ENCODE results near the gene CTSZ. TPM values are rescaled to one million over a fixed set of nuclear protein-coding genes. Genes with fewer than 3 reads are reported as not detected.

Gene CTSZ
- total and polyA plus RNA-seq, 10 of the 15 experiments (the other 5 are each of a cell fraction or from before 2014, with no cell fraction given): 6.0 to 301 (median 154) TPM

- no peak for TF ChIP-seq E2F4 (IDR thresholded peaks at IDR 0.05; ENCODE audit: low read depth, low read length)
- TF ChIP-seq IRF4 (IDR thresholded peaks at IDR 0.05; ENCODE audit: low read depth, low read length): no peak
- no peak; the same call in 1 of the 2 replicates for TF ChIP-seq SMAD5 (IDR thresholded peaks at IDR 0.05; ENCODE audit: low read depth)
- no peak for TF ChIP-seq PKNOX1 (IDR thresholded peaks at IDR 0.05)
- TF ChIP-seq ESRRA (IDR thresholded peaks at IDR 0.05; ENCODE audit: low read length): peak; percentile 84; the same call in 1 of the 2 replicates
- no peak for TF ChIP-seq CREB1 (IDR thresholded peaks at IDR 0.05; ENCODE audit: low read depth)
- no peak for TF ChIP-seq CTCF (IDR thresholded peaks at IDR 0.05 in 2 of 3, conservative IDR thresholded peaks at IDR 0.05 in 1 of 3; ENCODE audit: control insufficient read depth in 2 of 3, extremely low read depth in 1 of 3, insufficient read depth in 1 of 3, low read depth in 3 of 3, low read length in 3 of 3)
- TF ChIP-seq CEBPZ (IDR thresholded peaks at IDR 0.05; ENCODE audit: low read depth, low read length): no peak
- TF ChIP-seq TCF3 (IDR thresholded peaks at IDR 0.05; ENCODE audit: borderline replicate concordance, insufficient read depth, low read depth, low read length): no peak
- no peak for TF ChIP-seq RCOR1 (conservative IDR thresholded peaks at IDR 0.05; ENCODE audit: low read depth, low read length)
- TF ChIP-seq RBBP5 (conservative IDR thresholded peaks at IDR 0.05): no peak
- TF ChIP-seq NBN (IDR thresholded peaks at IDR 0.05): 0 out of 2 replicates have a peak, but pooled peaks have one; percentile 17
- no peak for TF ChIP-seq EED (IDR thresholded peaks at IDR 0.05; ENCODE audit: low read depth)
- no peak for TF ChIP-seq CREM (IDR thresholded peaks at IDR 0.05; ENCODE audit: low read depth)
- no peak; the same call in none of the 2 replicates for TF ChIP-seq MXI1 (IDR thresholded peaks at IDR 0.05; ENCODE audit: low read depth, low read length)
- no peak for TF ChIP-seq ZBTB4 (CRISPR knock-in tag; IDR thresholded peaks at IDR 0.05)
- no peak for TF ChIP-seq BACH1 (IDR thresholded peaks at IDR 0.05; ENCODE audit: borderline replicate concordance)
- TF ChIP-seq RELA (IDR thresholded peaks at IDR 0.05; ENCODE audit: borderline replicate concordance, partially characterized antibody): no peak
- no peak for TF ChIP-seq BMI1 (IDR thresholded peaks at IDR 0.05; ENCODE audit: borderline replicate concordance)
- TF ChIP-seq WRNIP1 (IDR thresholded peaks at IDR 0.05; ENCODE audit: borderline replicate concordance, low read depth, low read length): no peak
Measured at GRCh38 chr20:59042151-59042795, 35.2 kb upstream of the CTSZ start, which contains the start of gene PRELID3B (continued).

All from GM12878 (cell line).